Stomach smooth muscle (tissue), 2 donors: ENCODE results near the gene SNHG17.

ENCODE experiments used
- H3K27ac ChIP-seq: one replicate; pipeline ENCODE4 v1.7.0; 2013; ENCODE audit warnings: mild to moderate bottlenecking, low read length, inconsistent platforms
- H3K27me3 ChIP-seq, 2 donors: one replicate each; pipeline ENCODE4 v1.7.0; 2013; ENCODE audit warnings: low read length in 2 of 2; ENCODE audit not compliant: insufficient read depth in 2 of 2, control insufficient read depth in 1 of 2
- H3K36me3 ChIP-seq, 2 donors: one replicate each; pipeline ENCODE4 v1.7.0; 2013; ENCODE audit warnings: low read length in 2 of 2; ENCODE audit not compliant: control insufficient read depth in 2 of 2, insufficient read depth in 2 of 2
- H3K4me1 ChIP-seq: one replicate; pipeline ENCODE4 v1.7.0; 2013; ENCODE audit warnings: low read length; ENCODE audit not compliant: control insufficient read depth, insufficient read depth
- H3K4me3 ChIP-seq, 2 donors: one replicate each; pipeline ENCODE4 v1.7.0; 2013; ENCODE audit warnings: low read length in 2 of 2
- H3K9ac ChIP-seq, 2 donors: one replicate each; pipeline ENCODE4 v1.7.0; 2013; ENCODE audit warnings: low read length in 2 of 2, mild to moderate bottlenecking in 1 of 2
- H3K9me3 ChIP-seq, 2 donors: one replicate each; pipeline ENCODE4 v1.7.0; 2013; ENCODE audit warnings: low read length in 2 of 2; ENCODE audit not compliant: control insufficient read depth in 2 of 2
- donor health status: healthy.
- donor health status: Pancreatic carcinoma.

Gene SNHG17

DNA sequence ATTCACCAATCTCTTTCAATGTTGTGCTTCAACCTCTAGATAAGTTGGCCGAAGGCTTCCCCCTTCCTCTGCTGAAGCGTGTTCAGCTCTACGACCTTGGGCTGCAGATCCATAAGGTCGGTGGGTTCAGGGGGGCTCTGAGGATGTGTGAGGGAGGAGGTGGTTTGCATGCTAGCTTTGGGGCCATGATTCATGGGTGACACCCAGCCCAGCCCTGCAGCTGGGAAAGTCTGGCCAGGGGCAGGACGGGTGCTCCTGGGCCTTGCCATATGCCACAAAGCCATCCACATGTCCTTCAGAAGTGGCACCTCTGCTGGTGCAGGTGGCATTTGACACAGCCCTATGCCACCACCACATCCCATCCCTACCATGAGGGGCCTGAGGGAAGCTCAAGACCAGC lies 61.2 kb downstream of the SNHG17 start:
- Histone ChIP-seq H3K27me3 (peaks cover 2 to 8% of the 10 kb centered on the region in 2 donors), H3K9ac (no peak overlapping the region), H3K9me3 (no peaks in the 10 kb centered on the region), H3K36me3 (no peaks in the 10 kb centered on the region), H3K27ac (no peak overlapping the region), H3K4me3 (no peak overlapping the region), H3K4me1 (no peaks in the 10 kb centered on the region)

DNA sequence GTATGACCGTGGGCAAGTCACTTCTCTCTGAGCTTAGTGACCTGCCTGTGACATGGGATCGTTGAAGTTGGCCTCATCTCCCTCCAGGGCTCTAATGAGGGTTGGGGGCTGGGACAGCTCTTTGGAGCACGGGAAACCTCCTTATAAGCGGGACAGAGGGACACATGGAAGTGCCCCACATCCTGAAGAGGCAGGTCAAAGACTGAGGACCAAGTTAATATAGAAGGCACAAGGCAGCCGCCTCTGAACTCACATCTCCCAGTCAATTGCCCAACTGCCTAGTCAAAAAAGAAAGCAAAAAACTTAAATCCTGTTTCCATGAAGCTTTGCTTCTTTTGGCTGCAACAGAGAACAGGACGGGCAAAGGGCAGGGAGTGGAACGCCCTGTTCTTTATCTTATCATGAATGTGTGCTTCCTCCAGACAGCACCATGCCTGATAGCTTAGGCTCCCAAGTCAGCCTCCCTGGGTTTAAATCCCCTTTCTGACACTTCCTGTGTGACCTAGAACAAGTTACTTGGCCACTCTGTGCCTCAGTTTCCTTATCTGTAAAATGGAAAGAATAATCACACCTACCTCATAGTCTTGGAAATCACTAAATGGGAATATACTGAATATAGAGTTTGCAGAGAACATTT lies 61.8 kb downstream of the SNHG17 start:
- Histone ChIP-seq H3K4me3 (no peak overlapping the region), H3K9ac (no peak overlapping the region), H3K27me3 (peaks cover 2 to 8% of the 10 kb centered on the region in 2 donors), H3K4me1 (no peaks in the 10 kb centered on the region), H3K27ac (no peak overlapping the region), H3K36me3 (no peaks in the 10 kb centered on the region), H3K9me3 (no peaks in the 10 kb centered on the region)

DNA sequence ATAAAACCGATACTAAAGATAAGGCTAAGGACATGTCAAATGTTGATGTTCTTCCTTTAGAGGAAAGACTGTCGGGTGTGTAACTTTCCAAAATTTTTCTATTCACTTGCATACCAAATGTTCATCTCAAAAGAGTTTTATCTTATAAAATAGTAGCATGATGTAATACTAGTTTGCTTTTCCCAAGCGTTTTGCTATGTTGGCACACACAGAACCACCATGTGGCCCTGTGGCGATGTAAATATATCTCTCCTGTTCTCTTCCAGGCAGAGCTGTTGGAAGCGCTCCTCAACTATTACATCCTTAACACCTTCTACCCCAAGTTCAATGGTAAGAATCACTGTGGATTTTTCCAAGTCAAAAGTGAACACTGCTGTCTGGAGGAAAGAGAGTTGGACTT lies 62.3 kb downstream of the SNHG17 start:
- H3K4me1 ChIP-seq = no peaks in the 10 kb centered on the region
- H3K9ac ChIP-seq = no peak overlapping the region
- no peak overlapping the region for H3K4me3 ChIP-seq
- peaks cover 2 to 8% of the 10 kb centered on the region in 2 donors for H3K27me3 ChIP-seq
- H3K9me3 ChIP-seq = no peaks in the 10 kb centered on the region
- H3K36me3 ChIP-seq = no peaks in the 10 kb centered on the region
- H3K27ac ChIP-seq = no peak overlapping the region
